ENCODE results near the gene TRAFD1.

The TRAFD1 gene

DNA sequence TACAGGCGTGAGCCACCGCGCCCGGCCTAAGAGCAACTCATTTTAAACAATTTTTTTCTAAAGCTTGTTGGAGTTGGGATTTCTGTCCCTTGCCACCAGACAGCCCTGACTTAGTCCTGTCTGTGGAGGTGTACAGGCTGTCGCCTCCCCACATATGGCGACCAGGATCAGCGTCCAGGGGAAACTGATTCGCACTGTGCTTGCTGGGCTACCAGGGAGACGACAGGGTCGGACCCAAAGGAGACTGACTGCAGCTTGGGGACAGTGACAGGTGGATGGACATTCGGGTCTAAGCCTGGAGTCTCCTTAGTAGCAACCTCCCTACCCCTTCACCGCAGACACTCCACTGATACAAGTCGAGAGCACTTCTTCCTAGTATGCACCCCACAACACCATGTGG is 40.3 kb downstream of the TRAFD1 start:
- in situ Hi-C loops (cut with HindIII; ENCODE audit: low pct_ligation_motif_present, low sequenced_read_pairs): no loop called here
- H3K36me3 ChIP-seq (replicated peaks): no peaks in the 10 kb centered on the region
- H3K4me3 ChIP-seq (ENCODE audit: low read depth, low read length): no peak overlapping the region
- DNase-seq: no peak
- TF ChIP-seq, protein P1, sequence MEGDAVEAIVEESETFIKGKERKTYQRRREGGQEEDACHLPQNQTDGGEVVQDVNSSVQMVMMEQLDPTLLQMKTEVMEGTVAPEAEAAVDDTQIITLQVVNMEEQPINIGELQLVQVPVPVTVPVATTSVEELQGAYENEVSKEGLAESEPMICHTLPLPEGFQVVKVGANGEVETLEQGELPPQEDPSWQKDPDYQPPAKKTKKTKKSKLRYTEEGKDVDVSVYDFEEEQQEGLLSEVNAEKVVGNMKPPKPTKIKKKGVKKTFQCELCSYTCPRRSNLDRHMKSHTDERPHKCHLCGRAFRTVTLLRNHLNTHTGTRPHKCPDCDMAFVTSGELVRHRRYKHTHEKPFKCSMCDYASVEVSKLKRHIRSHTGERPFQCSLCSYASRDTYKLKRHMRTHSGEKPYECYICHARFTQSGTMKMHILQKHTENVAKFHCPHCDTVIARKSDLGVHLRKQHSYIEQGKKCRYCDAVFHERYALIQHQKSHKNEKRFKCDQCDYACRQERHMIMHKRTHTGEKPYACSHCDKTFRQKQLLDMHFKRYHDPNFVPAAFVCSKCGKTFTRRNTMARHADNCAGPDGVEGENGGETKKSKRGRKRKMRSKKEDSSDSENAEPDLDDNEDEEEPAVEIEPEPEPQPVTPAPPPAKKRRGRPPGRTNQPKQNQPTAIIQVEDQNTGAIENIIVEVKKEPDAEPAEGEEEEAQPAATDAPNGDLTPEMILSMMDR (IDR thresholded peaks at IDR 0.05; ENCODE audit: low read depth, low read length, missing control alignments): no peak
- H3K27me3 ChIP-seq (replicated peaks): no peaks in the 10 kb centered on the region
- no peak overlapping the region for H3K27ac ChIP-seq

DNA sequence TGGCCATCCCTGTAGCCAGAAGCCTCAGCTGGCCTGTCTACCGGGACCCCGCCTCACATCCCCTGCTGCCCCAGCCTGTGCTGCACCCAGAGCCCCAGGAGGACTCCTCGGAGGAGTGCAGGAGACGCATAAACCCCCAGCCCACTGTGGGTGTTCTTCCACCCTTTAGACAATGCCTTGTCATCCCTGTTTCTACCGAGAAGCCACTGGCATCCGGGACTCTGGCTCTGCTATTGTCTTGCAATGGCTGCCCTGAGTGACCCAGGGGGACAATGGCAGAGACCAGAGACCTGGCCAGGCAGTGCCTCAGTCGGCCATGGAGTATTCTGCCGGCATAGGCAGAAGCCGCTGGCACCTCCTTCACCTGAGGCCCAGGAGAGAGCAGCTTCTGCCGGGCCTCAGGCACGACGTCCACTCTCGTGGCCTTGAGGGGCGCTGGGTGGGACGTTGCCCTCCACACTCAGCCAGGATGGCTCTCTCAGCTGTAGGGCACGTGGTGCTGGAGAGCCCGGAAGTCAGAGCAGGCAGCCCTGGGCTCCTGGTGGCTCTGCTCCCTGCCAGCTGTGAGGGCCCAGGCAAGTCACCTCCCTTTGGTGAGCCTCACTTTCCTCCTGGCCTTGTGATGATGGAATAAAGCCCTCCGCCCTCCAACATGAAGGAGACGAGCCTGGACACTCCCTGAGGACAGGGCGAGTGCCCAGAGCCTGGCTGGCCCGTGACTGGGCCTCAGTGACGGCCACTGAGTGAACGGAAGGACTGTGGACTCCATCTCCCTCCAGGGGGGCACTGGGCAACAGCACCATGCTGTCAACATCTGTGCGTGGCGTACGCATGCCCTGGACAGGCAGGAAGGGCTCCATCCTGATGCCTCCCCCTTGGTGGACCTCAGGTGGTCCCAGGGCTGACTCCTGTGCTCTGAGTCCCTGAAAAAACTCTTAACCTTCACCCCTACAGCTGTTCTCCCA is 41.0 kb downstream of the TRAFD1 start:
- Histone ChIP-seq H3K27ac (no peak overlapping the region), H3K36me3 (replicated peaks) (peaks cover 5% of the 10 kb centered on the region), H3K27me3 (replicated peaks) (no peaks in the 10 kb centered on the region), H3K4me3 (ENCODE audit: low read depth, low read length) (no peak overlapping the region)
- in situ Hi-C loops (cut with HindIII; ENCODE audit: low pct_ligation_motif_present, low sequenced_read_pairs): no loop called here
- TF ChIP-seq, protein P1 (IDR thresholded peaks at IDR 0.05; ENCODE audit: low read depth, low read length, missing control alignments): no peak
- DNase-seq: no peak

DNA sequence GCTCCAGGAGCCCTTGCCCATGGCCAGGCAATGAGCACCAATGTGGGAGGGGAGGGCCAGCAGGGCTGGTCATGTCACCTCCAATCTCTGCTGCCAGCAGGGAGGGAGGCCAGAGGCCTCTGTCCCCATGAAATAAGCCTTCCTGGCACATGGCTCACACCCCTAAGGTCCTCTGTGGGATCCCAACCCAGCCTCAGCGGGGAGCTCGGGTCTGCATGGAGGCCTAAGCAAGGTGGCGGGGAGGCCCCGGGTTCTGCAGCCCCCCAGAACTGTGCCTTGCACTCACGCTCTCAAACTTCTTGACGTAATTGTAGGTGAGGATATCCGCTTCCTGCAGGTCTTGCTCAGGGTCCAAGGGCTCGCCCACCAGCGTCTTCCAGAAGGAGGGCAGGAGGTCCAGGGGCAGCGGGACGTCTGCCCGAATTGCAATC is 41.7 kb downstream of the TRAFD1 start:
- Histone ChIP-seq H3K4me3 (ENCODE audit: low read depth, low read length) (no peak overlapping the region), H3K27me3 (replicated peaks) (no peaks in the 10 kb centered on the region), H3K27ac (no peak overlapping the region), H3K36me3 (replicated peaks) (peaks cover 6% of the 10 kb centered on the region)
- in situ Hi-C loops (cut with HindIII; ENCODE audit: low pct_ligation_motif_present, low sequenced_read_pairs): no loop called here
- no peak for DNase-seq
- TF ChIP-seq, protein P1 (IDR thresholded peaks at IDR 0.05; ENCODE audit: low read depth, low read length, missing control alignments): no peak

DNA sequence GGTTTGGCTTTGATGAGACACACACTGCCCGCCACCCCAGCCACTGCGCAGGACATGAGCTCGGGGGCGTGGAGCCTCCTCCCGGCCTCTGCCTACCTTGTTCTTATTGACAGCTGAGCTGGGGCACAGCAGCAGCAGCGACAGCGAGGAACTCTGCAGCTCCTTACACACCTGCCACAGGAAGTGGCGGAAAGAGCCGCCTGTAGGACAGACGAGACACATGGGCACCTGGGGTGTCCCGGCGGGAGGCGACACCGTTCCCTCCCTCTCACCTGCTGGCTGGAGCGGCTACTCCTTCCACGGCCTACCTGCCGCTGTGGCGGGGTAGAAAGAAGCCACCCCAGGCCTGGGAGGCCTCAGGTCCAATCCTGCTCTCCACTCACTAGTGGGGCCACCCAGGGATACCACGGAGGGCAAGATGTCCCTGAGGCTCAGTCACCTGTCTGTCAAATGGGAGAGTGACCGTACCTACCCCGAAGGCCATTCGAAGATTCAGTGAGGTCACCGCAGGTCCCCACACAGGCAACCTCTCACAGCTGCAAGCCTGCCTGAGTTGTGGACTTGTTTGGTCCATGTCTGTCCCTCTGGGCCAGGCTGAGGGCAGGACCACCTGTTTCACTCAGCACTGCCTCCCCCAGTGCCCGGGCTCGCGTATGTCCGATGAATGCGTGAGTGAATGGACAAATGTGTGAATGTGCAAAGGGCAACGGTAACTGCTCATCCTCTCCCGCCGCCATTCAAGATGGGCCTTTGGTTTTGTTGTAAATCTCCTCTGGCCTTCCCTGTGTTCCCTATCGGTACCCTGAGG is 42.6 kb downstream of the TRAFD1 start:
- DNase-seq: no peak
- TF ChIP-seq, protein P1 (IDR thresholded peaks at IDR 0.05; ENCODE audit: low read depth, low read length, missing control alignments): no peak

DNA sequence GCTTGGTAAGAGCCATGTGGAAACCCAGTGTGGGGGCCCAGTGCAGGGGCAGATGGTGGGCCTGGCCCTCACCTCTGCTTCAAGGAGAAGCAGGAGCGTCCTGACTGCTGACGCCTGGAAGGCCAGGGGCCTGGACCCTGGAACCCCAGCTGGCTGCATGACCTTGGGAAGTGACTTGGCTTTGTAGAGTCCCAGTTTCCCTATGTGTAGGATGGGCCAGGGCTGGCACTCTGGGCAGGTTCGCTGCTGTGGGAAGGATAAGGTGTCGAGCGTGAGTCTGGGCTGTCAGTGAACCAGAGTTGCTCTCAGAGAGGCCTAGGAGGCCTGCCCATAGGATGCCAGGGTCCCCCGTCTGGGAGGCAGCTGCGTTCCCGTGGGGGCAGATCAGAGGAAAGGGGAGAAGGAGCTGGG is 43.2 kb downstream of the TRAFD1 start:
- TF ChIP-seq, protein P1 (IDR thresholded peaks at IDR 0.05; ENCODE audit: low read depth, low read length, missing control alignments): no peak
- H3K27me3 ChIP-seq (replicated peaks): no peaks in the 10 kb centered on the region
- no peak for DNase-seq
- no peak overlapping the region for H3K4me3 ChIP-seq (ENCODE audit: low read depth, low read length)
- no peak overlapping the region for H3K27ac ChIP-seq
- in situ Hi-C loops (cut with HindIII; ENCODE audit: low pct_ligation_motif_present, low sequenced_read_pairs): no loop called here
- peaks cover 10% of the 10 kb centered on the region for H3K36me3 ChIP-seq (replicated peaks)

More for the DNA sequence above, 42.6 kb downstream of the TRAFD1 start:
- in situ Hi-C loops (cut with HindIII; ENCODE audit: low pct_ligation_motif_present, low sequenced_read_pairs): no loop called here
- Histone ChIP-seq H3K36me3 (replicated peaks) (peaks cover 10% of the 10 kb centered on the region), H3K4me3 (ENCODE audit: low read depth, low read length) (no peak overlapping the region), H3K27me3 (replicated peaks) (no peaks in the 10 kb centered on the region), H3K27ac (no peak overlapping the region)

Data from brain microvascular endothelial cell (primary cell).